Measurements from ENCODE around the gene FNDC1. TPM values are rescaled to one million over a fixed set of nuclear protein-coding genes. Genes with fewer than 3 reads are reported as not detected.

The FNDC1 gene
- total and polyA plus RNA-seq, 2 of the 13 experiments (the other 11 are each of a cell fraction or from before 2014, with no cell fraction given), result not detected

- no peak for TF ChIP-seq ZHX2 (IDR thresholded peaks at IDR 0.05; ENCODE audit: low read depth)
- TF ChIP-seq ZHX2 (CRISPR knock-in tag; IDR thresholded peaks at IDR 0.05; ENCODE audit: borderline replicate concordance), result no peak
- TF ChIP-seq ZBTB33 (CRISPR knock-in tag; IDR thresholded peaks at IDR 0.05), result no peak
- no peak for TF ChIP-seq ZNF224 (CRISPR knock-in tag; IDR thresholded peaks at IDR 0.05)
- no peak for TF ChIP-seq ZNF256 (CRISPR knock-in tag; conservative IDR thresholded peaks at IDR 0.05)
- TF ChIP-seq ZNF646 (CRISPR knock-in tag; IDR thresholded peaks at IDR 0.05), result no peak
These were observed 63.0 kb downstream of the FNDC1 start (continued) for GRCh38 chr6:159232106-159232645.
